GM18907 (cell line): ENCODE results near the gene IRAK1BP1.
"Not testable (repeated sequence)": the region's sequence is repeated elsewhere in the genome, so short reads cannot be mapped to it uniquely, and the experiment has no call there.

Experiments used
- ATAC-seq: cut with Tn5 transposase; IDR thresholded peaks from one replicate; pipeline ENCODE4 v1.9.1; 2021; ENCODE audit warnings: mild to moderate bottlenecking, moderate library complexity; ENCODE audit not compliant: unreplicated experiment

The IRAK1BP1 gene

DNA sequence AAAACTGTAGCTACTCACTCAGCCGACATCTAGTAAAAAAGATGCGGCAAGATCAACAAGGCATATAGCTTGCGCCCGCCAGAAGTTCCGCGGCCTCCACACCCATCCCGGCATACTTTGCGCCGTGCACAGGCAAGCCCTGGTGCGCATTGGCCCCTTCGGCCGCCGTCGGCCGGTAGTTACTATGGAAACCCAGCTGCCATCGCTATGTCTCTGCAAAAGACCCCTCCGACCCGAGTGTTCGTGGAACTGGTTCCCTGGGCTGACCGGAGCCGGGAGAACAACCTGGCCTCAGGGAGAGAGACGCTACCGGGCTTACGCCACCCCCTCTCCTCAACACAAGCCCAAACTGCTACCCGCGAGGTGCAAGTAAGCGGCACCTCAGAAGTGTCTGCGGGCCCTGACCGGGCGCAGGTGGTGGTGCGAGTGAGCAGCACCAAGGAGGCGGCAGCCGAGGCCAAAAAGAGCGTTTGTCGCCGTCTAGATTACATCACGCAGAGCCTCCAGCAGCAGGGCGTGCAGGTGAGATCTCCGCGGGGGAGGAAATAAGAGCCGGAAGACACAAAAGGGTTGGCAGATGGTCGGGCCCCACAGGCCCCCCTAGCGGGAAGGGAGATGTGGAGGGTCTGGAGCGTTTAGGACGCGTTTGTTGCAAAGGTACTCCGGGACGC lies at the start of gene IRAK1BP1:
Gene IRAK1BP1 (plus strand): TSS at position 182 of the 671 bp plus-strand sequence. CDS start 26 bp downstream, at position 208.
- ATAC-seq = peak; percentile 98

DNA sequence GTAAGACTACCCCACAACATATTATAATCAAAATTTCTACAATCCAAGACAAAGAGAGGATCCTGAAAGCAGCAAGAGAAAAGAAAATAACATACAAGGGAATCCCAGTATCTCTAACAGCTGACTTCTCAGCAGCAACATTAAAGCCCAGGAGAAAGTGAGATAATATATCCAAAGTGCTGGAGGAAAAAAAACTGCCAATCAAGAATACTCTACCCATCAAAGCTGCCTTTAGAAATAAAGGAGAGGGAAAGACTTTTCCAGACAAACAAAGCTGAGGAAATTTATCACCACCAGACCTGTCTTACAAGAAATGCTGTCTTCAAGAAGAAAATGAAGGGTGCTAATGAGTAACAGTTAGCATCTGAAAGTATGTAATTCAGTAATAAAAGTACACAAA lies 43.3 kb upstream of the IRAK1BP1 start:
- ATAC-seq = no peak

GRCh38 chr6:78829407-78829806 lies 37.9 kb upstream of the IRAK1BP1 start:
- ATAC-seq = peak; percentile 68

- no peak for ATAC-seq
These were observed 36.5 kb upstream of the IRAK1BP1 start for GRCh38 chr6:78830805-78831204.

- no peak for ATAC-seq
These were observed 35.9 kb upstream of the IRAK1BP1 start for GRCh38 chr6:78831492-78831891.

DNA sequence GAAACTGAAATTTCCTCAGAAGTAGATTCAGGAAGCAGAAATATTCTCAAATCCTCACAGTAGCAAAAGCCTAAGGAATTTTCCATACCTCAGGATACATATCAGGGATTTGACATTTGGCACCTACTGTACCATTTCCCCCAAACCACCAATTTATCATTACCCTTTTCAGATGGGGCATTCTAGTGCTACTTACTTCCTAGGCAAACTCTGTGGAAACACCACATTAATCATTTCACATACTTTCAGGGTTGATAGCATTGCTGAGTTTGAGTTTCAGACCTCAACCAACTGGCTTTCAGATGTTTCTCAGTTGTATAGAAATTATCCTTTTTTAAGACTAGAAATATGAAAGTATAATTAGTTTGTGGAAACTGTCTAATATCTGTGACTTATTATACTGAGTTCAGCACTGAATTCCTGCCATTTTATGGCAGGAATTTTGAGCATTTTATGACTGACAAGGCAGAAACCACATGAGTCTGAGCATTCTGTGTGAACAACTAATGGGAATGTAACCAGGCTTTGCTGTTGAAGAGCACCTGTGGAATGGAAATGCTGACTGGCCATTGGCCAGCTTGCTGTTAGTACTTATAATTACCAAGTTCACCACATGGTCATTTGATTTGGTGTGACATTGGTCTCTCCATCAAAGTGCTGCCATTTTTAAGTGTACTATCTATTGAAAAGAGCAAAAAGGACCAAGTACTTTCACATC lies 35.1 kb upstream of the IRAK1BP1 start:
- ATAC-seq = no peak

DNA sequence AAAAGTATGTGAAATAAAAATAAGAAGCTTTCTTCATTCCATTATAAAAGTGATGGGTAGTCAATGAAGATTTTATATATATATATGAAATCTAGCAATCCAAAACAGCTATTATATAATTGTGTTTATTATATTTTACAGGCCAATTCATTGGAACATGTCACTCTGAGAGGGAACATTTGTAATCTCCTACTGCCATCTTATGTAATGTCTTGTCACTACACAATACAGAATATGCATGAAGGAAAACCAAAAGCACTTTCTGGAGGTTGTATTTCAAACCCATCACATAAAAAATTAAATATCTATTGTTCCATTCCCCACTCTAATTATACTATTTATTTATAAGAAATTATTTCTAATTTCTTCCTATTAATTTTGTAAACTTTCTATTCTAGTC lies 31.5 kb upstream of the IRAK1BP1 start:
- ATAC-seq = no peak

DNA sequence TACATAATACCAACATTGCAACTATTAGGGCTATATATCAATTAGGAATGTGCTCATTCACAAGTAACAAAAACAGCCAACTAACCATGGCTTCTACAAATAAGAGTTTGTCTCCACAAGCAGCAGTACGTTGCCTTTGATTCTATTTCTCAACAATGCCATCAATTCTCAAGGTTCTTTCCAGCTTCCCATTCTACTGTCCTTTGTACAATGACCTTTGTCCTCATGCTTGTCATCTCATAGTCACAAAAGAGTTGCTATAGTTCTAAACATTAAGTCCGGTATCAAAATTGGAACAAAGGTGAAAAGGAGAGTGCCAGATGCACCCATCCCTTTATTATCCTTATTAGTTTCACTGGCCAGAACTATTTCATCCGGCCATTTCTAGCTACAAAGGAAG lies 30.8 kb upstream of the IRAK1BP1 start:
- ATAC-seq = no peak

DNA sequence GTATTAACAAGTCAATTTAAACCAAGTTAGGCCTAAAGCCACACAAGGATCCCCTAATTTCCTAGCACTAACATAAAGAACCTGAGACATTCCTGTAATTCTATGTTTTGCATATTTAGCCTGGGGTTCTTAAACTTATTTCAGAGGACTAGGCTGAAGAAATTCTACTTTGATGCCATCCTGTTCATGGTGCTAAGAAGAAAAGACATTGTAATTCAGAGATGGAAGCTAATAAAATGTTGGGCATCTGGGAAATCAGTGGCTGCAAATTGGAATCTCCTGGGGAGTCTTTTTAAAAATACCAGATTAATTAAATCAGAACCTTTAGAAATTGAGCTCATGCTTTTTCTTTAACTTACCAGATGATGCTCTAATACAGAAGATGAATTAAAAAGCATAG lies 26.2 kb upstream of the IRAK1BP1 start:
- no peak for ATAC-seq

DNA sequence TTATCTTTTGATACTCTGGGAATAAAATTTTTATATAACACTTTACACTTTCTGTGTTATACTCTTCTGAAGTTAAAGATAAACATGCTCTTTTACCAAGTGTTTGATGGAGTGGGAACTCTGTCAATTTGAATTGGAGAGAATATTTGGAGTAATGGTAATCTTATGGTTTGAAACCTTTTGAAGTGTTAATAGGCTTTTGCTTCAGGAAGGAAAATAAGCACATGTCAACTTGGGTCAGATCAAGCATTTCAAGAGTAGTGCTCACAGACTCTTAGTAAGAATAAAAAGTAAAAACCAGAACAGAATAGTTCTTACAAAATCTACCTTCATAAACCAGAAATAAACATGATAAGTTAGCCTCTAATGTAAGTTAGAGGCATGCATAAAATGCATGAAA lies 24.4 kb upstream of the IRAK1BP1 start:
- no peak for ATAC-seq

GRCh38 chr6:78844899-78845298 lies 22.5 kb upstream of the IRAK1BP1 start:
- ATAC-seq = no peak

- no peak for ATAC-seq
These were observed 21.8 kb upstream of the IRAK1BP1 start for GRCh38 chr6:78845567-78845966.

DNA sequence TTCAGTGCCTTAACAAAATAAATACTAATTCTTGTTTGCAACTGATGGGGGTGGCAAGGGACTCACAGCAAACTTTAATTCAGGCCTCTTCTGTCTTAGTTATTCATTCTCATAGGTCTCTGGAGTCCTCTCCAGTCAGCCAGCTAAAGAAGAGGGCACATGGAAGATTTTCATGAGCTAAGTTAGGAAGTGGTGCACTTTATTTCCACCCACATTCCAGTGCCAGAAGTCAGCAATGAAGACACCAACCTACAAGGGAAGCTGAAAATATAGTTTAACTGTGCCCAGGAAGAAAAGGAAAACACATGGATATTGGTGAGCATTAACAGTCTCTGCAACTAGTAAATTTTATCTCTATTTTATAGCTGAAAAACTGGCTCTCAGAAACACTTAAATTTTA lies 16.7 kb upstream of the IRAK1BP1 start:
- ATAC-seq = no peak

DNA sequence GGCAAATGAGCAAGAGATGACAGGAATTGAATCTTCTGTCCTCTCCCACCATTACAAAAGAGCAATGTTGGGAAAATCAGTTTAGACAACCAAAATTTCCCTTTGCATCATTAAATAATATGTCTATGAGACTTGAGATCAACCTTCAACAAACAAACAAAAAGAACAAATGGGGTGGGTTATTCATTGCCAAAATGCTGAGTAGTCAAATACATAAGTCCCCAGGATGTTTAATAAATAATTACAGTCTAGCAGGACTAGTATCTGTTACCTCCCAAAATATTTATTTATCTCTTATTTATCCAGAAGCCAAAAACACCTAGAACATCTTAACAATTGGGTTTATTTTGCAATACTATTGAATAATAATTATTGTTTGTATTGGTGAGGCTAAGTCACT lies 16.2 kb upstream of the IRAK1BP1 start:
- ATAC-seq = no peak

DNA sequence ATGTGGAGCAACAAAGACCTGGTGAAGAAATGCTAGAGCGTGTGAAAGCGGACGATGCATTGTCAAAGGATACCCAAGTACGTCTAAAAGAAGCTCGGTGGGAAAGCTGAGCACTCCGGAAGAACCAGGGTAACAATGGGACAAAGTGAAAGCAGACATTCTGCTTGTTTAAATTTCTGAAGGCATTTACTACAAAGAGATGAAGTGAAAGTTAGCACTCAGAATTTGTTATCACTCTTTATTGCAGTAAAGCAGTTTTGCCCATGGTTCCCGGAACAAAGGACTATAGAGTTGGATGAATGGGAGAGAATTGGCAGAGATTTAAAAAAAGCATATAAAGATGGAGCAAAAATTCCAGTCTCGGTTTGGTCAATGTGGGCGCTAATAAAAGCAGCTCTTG lies 12.8 kb upstream of the IRAK1BP1 start:
- ATAC-seq = no peak

DNA sequence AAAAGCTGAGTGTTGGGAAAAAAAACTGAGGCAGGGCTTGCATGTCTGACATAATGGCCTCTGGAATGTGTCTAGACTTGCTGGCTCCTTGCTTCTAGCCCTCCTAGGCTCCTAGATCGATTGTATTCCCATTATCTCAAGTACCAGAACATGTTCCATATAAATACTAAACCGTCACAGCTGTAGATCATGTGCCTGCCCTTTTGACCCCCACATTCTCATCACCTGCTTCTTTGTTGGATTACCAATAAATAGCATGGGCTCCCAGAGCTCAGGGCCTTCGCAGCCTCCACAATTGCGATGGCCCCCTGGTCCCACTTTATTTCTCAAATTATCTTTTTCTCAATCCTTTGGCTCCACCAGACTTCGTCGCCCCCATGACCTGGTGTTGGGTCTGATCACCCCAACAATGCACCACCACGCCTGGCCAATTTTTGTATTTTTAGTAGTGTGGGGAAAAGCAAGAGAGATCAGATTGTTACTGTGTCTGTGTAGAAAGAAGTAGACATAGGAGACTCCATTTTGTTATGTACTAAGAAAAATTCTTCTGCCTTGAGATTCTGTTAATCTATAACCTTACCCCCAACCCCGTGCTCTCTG lies 8.9 kb upstream of the IRAK1BP1 start:
- ATAC-seq = not testable (repeated sequence)

DNA sequence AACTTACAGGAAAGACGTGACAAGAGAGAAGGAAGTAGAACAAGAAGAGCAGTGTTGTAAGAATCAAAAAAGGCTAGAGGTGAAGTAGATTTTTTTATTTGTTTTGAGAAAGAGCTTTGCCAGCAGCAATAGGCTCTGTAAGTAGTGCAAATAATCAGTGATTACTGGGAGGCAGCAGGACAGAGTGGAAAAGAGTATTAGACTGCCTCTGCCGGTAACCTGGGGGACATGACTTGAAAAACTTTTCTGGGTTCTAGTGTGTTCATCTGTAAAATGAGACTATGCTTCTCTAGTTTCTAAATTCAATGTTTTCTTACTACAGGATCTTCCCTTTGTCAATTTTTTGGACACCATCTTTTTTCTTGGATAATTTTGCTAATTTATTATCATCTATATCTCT lies 5.8 kb upstream of the IRAK1BP1 start:
- ATAC-seq = no peak

GRCh38 chr6:78863576-78863975 lies 3.8 kb upstream of the IRAK1BP1 start:
- no peak for ATAC-seq

DNA sequence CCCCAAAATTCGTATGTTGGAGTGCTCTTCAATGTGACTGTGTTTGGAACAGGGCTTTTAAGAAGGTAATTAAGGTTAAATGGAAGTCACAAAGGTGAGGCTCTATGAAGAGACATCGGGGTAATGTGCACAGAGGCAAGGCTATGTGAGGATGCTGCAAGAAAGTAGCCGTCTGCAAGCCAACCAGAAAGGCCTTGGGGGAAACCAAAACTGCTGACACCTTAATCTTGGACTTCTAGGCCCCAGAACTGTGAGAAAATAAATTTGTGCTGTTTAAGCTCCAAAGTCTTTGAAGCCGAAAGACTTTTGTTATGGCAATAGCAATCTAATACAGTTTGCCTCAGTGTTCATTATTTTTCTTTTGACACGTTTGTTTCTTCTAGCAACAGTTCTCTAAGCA lies 2.4 kb upstream of the IRAK1BP1 start:
- ATAC-seq = no peak

GRCh38 chr6:78867020-78867369 lies 356 bp upstream of the IRAK1BP1 start:
- peak; percentile 43 for ATAC-seq

DNA sequence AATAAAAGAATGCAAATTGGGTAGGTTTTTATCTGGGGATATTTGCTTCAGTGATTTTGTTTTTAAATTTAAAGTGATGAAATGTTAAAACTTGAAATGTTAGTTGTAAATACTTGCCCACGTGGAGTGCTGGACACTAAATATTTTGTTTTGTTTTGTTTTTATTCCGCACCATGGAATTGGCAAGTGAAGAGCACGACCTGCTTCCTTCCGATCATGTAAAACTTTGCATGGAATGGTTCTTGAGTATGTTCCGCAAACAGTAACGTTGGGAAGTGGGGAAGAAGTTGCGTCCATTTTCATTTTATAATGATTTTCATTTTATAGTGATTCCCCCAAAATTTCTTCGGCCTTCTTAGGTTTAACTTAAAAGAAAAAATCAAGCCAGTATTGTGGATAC lies 765 bp downstream of the IRAK1BP1 start:
- ATAC-seq = no peak

DNA sequence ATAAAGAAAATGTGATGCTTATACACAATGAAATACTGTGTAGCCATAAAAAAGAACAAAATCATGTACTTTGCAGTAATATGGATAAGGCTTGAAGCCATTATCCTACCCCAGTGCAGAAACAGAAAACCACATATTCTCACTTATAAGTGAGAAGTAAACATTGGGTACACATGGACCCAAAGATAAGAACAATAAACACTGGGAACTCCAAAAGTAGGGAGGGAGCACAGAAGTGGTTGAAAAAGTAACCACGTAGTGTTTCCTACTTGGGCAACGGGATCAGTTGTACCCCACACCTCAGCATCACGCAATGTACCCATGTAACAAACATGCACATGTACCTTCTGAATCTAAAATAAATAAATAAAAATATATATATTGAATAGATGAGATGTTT lies 8.2 kb downstream of the IRAK1BP1 start:
- ATAC-seq = no peak
